HepG2 (cell line): ENCODE measurements around the gene DUS2. TPM values are rescaled to one million over a fixed set of nuclear protein-coding genes. Genes with fewer than 3 reads are reported as not detected.

Experiments
- AHDC1 ChIP-seq: sonication (generic); formaldehyde crosslinking; IDR thresholded peaks from 2 replicates; pipeline ENCODE4 v1.5.1; 2020; ENCODE audit warnings: mild to moderate bottlenecking, missing genetic modification reagents, borderline replicate concordance
- CREM ChIP-seq, 2 experiments: sonication (generic) in 1 of 2; formaldehyde crosslinking in 1 of 2; IDR thresholded peaks; 2 replicates each; pipeline versions ENCODE4 v1.4.0 to v1.6.1; 2016 to 2020; ENCODE audit warnings: antibody characterized with exemption in 1 of 2, mild to moderate bottlenecking in 1 of 2, missing genetic modification reagents in 1 of 2
- EED ChIP-seq: sonication (generic); formaldehyde crosslinking; IDR thresholded peaks from 2 replicates; pipeline ENCODE4 v1.5.0; 2020; ENCODE audit warnings: mild to moderate bottlenecking, missing genetic modification reagents
- KAT8 ChIP-seq: IDR thresholded peaks from 2 replicates; pipeline ENCODE4 v1.6.1; 2016; ENCODE audit warnings: missing genetic modification reagents, missing compliant biosample characterization
- MED8 ChIP-seq: sonication (generic); formaldehyde crosslinking; IDR thresholded peaks from 2 replicates; pipeline ENCODE4 v1.8.1; 2023; ENCODE audit warnings: mild to moderate bottlenecking, missing genetic modification reagents; ENCODE audit not compliant: insufficient replicate concordance
- MZF1 ChIP-seq: sonication (generic); formaldehyde crosslinking; IDR thresholded peaks from 2 replicates; pipeline ENCODE4 v1.8.1; 2023; ENCODE audit warnings: mild to moderate bottlenecking, missing genetic modification reagents, borderline replicate concordance
- NFIC ChIP-seq: IDR thresholded peaks from 2 replicates; pipeline ENCODE4 v1.6.1; 2012; ENCODE audit warnings: mild to moderate bottlenecking, low read length, inconsistent platforms
- PAF1 ChIP-seq: IDR thresholded peaks from 2 replicates; pipeline ENCODE4 v1.6.1; 2016; ENCODE audit warnings: missing genetic modification reagents, missing compliant biosample characterization
- RNF2 ChIP-seq: fragments of 450-650 bp; conservative IDR thresholded peaks from 2 replicates; pipeline ENCODE4 v1.6.1; 2016; ENCODE audit warnings: low read depth
- SCMH1 ChIP-seq: sonication (generic); formaldehyde crosslinking; IDR thresholded peaks from 2 replicates; pipeline ENCODE4 v1.9.0; 2021; ENCODE audit warnings: missing genetic modification reagents, mild to moderate bottlenecking, borderline replicate concordance
- TP53 ChIP-seq: sonication (generic); formaldehyde crosslinking; conservative IDR thresholded peaks from 2 replicates; pipeline ENCODE4 v1.4.0; 2020; ENCODE audit warnings: missing genetic modification reagents
- WIZ ChIP-seq: sonication (generic); formaldehyde crosslinking; IDR thresholded peaks from 2 replicates; pipeline ENCODE4 v1.5.1; 2020; ENCODE audit warnings: mild to moderate bottlenecking, missing genetic modification reagents
- ZHX1 ChIP-seq: sonication (generic); formaldehyde crosslinking; IDR thresholded peaks from 2 replicates; pipeline ENCODE4 v1.8.1; 2022; ENCODE audit warnings: low read depth, mild to moderate bottlenecking, missing genetic modification reagents
- ZNF549 ChIP-seq: sonication (generic); formaldehyde crosslinking; IDR thresholded peaks from 2 replicates; pipeline ENCODE4 v1.5.0; 2020; ENCODE audit warnings: missing genetic modification reagents
- ZNF629 ChIP-seq: sonication (generic); formaldehyde crosslinking; conservative IDR thresholded peaks from 2 replicates; pipeline ENCODE4 v1.5.0; 2020; ENCODE audit warnings: missing genetic modification reagents
- ZNF678 ChIP-seq: sonication (generic); formaldehyde crosslinking; IDR thresholded peaks from 2 replicates; pipeline ENCODE4 v1.4.0; 2020; ENCODE audit warnings: mild to moderate bottlenecking, missing genetic modification reagents
- polyA plus RNA-seq, 8 experiments: library from polyadenylated mRNA; depleted of rRNA in 3 of 8; stranded (reverse) in 7 of 8; unstranded in 1 of 8; fragments of >200 nt; fragmentation: Illumina TruSeq in 4 of 8; extraction: Trizol in 4 of 8; gene quantifications; 2 replicates each; pipeline versions ENCODE4 v1.2.1 to v1.2.3, GENCODE V29; 2011 to 2016; ENCODE audit warnings: low read depth in 4 of 8, missing spikeins in 1 of 8, mixed read lengths in 1 of 8; ENCODE audit not compliant: insufficient read depth in 1 of 8
- total RNA-seq, 5 experiments: library from RNA; depleted of rRNA; stranded (reverse); fragments of >200 nt; fragmentation: Illumina TruSeq; extraction: Trizol; gene quantifications; 2 replicates each; pipeline ENCODE4 v1.2.3, GENCODE V29; 2016; ENCODE audit warnings: low read depth in 1 of 5
- TF ChIP-seq, protein P1 (sequence below): sonication (generic); formaldehyde crosslinking; IDR thresholded peaks from 2 replicates; pipeline ENCODE4 v1.4.0; 2020; ENCODE audit warnings: missing genetic modification reagents, low read depth, mild to moderate bottlenecking, borderline replicate concordance
- TF ChIP-seq, protein P2 (sequence below): sonication (generic); formaldehyde crosslinking; conservative IDR thresholded peaks from 2 replicates; pipeline ENCODE4 v1.8.0; 2022; ENCODE audit warnings: missing genetic modification reagents

Gene DUS2
- total and polyA plus RNA-seq, 2 of the 13 experiments (the other 11 are each of a cell fraction or from before 2014, with no cell fraction given) = 17.8 to 25.1 TPM

DNA sequence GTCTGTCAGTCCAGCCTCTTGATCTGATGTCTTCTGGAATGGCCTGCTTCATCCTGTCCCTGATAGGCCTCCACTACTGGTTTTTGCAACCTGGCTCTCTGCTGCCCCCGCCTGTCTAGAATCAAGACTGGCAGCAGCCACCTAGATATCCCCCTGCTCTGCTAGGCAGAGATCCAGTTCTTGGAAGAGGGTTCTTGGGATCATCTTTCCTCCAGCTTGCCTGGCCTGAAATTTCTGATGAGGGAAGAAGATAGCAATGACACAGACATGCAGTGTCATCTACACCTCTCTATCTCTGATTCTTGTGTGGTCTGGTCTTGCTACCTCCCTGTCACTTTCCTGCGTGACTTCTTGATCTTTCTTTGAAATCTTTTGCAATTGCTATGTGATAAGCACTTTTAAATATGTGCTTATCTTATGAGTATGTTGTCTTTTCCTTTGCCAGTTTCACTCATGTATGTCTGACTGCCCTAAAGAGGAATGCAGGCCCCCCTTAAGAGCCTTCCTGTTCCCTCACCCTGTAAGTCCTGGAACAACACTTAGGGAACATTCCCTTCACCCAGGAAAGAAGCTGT, 41.8 kb downstream of the DUS2 start (continued):
- TF ChIP-seq ZHX1 (no peak), CREM (IDR thresholded peaks at IDR 0.05) (no peak), CREM (CRISPR knock-in tag; IDR thresholded peaks at IDR 0.05) (no peak), AHDC1 (no peak), WIZ (CRISPR knock-in tag) (no peak), NFIC (no peak), EED (CRISPR knock-in tag) (0 out of 2 replicates have a peak, but pooled peaks have one; percentile 29), SCMH1 (no peak), KAT8 (CRISPR knock-in tag) (0 out of 2 replicates have a peak, but pooled peaks have one; percentile 57), PAF1 (no peak), MZF1 (no peak), ZNF549 (no peak), RNF2 (no peak), ZNF678 (CRISPR knock-in tag) (no peak), ZNF629 (CRISPR knock-in tag) (no peak), TP53 (CRISPR knock-in tag) (no peak), MED8 (no peak)
- TF ChIP-seq, protein P1, sequence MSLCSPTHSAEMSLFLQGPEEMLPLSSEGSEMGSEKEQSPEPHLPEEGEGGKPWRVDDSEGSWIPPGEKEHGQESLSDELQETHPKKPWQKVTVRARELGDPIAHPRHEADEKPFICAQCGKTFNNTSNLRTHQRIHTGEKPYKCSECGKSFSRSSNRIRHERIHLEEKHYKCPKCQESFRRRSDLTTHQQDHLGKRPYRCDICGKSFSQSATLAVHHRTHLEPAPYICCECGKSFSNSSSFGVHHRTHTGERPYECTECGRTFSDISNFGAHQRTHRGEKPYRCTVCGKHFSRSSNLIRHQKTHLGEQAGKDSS = no peak
- TF ChIP-seq, protein P2, sequence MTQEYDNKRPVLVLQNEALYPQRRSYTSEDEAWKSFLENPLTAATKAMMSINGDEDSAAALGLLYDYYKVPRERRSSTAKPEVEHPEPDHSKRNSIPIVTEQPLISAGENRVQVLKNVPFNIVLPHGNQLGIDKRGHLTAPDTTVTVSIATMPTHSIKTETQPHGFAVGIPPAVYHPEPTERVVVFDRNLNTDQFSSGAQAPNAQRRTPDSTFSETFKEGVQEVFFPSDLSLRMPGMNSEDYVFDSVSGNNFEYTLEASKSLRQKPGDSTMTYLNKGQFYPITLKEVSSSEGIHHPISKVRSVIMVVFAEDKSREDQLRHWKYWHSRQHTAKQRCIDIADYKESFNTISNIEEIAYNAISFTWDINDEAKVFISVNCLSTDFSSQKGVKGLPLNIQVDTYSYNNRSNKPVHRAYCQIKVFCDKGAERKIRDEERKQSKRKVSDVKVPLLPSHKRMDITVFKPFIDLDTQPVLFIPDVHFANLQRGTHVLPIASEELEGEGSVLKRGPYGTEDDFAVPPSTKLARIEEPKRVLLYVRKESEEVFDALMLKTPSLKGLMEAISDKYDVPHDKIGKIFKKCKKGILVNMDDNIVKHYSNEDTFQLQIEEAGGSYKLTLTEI (CRISPR knock-in tag) = no peak
